COR-L47 (cell line): ENCODE measurements around the gene ST13.
A peak's percentile ranks its signal among the peaks of the same experiment; 100 is the strongest.
"Not testable (repeated sequence)": the region's sequence is repeated elsewhere in the genome, so short reads cannot be mapped to it uniquely, and the experiment has no call there.

Source experiments
- DNase-seq: peaks from one replicate; lab custom pipeline; 2025; lab: John Stamatoyannopoulos, UW

ST13 gene

DNA sequence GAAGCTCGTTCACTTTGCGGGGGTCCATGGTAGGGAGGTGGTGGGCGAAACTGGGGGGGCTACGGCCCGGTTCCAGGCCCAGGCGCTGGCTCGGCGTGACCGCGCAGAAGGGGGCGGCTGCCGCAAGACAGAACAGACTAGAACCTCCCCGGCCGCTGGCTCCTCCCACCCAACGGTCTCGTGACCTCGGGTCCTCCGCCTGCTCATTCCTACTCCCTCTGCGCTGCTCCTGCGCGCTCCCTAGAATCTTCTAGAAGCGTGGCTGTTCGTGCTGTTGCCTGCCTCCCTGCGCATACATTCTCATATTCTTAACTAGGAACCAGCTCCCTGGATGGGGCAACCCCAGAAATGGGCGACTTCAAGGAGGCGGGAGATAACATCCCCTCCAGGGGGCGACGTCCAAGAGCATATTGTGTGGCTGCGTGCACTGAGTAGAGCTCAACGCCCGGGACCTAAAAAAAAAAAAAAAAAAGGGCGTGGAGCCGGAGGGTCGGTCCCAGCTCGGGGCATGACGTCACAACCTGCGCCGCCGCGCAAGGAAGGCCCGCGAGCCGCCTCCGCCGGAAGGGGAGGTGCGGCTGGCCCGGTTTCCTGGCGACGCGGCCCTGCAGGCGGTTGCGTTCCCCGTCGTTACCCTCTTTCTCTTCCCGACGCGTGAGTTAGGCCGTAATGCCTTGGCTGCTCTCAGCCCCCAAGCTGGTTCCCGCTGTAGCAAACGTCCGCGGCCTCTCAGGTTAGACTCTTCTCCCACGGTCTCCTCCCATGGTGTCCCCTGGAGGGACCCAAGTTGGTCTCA is at the start of gene ST13, which contains the start of gene XPNPEP3:
Gene ST13 (minus strand): TSS at position 127 of the 796 bp plus-strand sequence. CDS start 99 bp downstream, at position 28.
Gene XPNPEP3 (plus strand): TSS at position 636 of the 796 bp plus-strand sequence. CDS start 34 bp downstream, at position 670.
- peak; percentile 94 for DNase-seq

DNA sequence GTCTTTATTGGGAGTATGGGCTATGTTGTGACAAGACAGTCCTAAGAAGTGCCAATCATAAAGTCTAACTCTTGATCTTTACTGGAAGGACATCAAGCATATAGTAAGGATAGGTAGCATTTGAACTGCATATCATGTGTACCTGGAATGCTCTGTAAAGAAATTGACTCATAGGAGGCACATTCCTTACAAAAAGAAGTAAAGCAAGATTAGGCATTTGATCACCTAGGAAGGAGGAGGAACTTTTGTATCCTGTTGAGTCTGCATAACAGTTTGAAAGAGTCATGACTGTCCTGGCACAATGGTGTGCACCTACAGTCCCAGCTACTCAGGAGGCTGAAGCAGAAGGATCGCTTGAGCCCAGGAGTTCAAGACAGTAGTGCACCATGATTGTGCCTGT is 47.7 kb upstream of the ST13 start:
- DNase-seq = no peak

DNA sequence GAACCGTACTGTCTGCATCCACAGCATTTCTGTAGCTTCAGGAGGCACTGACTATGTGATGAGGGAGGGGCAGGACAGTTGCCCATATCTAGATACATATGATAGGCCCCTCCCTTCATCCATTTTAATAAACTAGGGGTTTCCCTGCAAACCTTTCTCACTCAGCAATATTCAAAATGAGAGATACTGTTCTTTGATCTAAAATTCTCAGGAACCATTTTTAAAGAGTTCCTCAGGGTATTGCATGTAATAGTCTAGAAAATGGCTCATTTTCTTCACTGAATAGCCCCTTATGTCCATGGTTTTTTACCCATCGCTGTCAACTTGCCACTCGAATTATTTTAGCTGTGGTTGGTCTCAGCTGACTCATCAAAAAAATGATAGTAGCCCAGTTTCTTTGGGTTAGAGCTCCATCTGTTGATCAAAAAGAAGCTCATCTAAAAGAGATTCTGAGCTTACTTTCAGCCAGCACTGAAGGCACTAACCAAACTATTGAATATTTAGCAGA is 42.5 kb upstream of the ST13 start:
- DNase-seq = peak; percentile 29

DNA sequence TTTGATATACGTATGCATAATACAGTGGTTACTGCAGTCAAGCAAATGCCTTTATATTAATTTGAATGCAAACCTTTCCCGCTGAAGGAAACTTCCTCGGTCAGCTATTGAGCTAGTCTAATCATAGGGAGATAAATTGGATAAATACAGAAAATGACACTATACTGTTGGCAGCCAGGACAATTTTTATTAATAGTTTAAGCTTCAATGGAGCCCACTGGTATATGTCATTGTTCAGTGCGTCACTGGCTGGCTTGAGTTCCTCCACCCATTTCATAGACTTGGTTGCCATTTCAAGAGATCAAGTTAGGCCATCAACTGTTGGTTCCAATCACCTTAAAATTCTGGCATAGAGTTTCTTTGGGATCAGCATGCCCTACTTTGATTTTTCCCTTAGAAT is 38.0 kb upstream of the ST13 start:
- no peak for DNase-seq

DNA sequence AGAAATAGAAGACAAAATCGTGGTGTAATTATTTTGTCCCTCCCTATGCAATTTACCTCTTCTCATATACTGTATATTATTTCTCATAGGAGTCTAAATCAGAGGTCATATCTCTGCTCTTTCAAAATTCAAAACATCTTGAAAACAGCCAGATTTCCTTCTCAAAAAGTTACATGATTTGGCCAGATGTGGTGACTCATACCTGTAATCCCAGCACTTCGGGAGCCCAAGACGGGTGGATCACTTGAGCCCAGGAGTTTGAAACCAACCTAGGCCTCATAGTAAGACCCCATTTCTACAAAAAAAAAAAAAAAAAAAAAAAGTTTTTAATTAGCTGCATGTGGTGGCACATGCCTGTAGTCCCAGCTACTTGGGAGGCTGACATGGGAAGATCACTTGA is 34.4 kb upstream of the ST13 start:
- no peak for DNase-seq

DNA sequence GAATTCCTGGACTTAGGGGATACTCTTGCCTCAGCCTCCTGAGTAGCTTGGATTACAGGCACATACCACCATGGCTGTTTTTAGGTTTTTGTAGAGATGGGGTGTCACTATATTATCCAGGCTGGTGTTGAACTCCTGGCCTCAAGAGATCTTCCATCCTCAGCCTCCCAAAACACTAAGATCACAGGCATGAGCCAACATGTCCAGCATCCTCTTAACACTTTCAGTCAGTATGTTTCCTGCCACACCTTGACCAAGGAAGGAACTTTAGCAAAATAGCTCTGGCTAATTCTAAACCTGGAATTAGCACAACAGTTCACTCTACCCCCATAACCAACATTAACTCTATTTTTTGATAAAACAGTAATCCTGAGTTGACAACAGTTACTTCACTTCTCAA is 32.7 kb upstream of the ST13 start:
- no peak for DNase-seq

DNA sequence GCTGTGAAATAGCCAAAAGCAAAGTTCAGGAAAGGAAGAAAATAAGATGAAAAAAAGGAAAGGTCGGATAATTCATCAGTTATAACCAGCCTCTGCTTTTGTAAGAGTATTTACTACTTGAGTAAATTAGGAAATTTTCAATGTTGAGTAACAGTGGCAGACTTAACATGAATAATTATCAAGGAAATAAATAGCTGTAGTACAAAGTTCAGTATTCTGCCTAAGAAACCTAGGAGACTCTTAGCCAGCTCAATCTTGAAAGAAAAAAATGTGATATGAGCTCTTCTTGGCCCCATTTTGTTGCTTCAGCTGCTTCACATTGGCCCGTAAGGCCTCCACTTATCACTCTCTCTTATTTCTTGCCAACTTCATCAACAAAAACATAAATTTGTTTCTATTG is 22.5 kb upstream of the ST13 start:
- no peak for DNase-seq

DNA sequence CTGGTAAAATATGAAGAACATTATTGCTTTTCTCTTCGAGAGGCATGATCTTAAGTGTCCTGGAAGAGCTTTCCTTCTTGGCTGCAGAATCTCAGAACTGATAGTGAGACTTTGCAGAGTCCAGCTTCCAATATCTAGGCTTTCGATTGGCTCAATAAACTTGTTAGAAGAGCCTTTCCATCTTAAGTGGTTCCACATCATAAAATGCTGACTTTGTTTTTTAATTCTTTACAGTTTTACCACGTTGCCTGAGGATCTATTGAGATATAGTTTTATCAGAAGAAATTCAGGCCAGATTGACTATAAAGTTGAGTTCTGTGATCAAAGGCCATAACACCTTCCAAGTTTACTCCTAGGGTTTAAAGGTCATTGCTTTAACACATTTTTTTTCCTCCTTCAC is 21.0 kb upstream of the ST13 start:
- DNase-seq = no peak

DNA sequence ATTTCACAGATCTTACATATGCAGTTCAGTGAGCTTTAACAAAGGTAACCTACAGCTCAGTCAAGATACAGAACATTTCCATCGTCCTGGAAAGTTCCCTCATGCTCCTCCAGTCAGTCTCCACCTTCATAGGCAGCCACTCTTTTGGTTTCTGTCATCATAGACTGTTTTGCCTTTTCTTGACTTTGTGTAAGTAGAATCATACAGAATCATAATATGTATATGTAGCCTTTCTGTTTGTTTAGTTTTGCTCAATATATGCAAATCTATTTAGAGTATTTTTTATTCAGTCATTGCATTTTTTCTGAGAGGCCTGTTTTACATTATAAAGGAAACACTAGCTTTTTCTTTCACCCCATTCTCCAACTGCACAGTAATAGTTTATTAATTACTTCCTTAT is 20.5 kb upstream of the ST13 start:
- DNase-seq = no peak

DNA sequence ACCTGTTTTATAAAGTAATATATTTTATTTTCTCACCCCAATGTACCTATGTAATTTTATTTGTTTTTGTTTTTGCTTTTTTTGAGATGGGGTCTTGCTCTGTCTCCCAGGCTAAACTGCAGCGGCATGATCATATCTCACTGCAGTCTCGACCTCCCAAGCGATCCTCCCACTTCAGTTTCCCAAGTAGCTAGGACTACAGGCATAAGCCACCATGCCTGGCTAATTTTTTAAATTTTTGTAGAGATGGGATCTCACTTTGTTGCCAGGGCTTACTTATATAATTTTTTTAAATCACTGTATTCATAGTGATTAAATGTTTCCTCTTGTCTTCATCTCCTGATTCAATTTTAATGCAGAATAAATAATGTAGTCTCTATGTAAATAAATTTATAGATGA is 18.7 kb upstream of the ST13 start:
- no peak for DNase-seq

DNA sequence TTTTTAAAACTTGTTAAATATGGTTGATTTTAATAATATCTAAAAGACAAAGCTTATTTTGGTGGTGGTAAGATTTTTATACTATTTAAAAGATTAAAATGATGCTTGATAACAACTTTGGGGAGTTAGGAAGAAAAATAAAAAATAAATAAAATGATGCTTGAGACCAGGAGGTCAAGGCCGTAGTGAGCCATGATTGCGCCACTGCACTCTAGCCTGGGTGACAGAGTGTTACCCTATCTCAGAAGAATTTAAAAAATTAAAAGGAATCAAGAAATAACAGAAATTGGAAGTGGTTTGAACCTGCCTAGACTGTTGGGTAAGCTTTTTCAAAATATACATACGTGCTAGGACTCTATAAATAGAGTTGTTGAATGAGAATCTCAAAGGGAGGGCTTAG is 17.6 kb upstream of the ST13 start:
- DNase-seq = no peak

DNA sequence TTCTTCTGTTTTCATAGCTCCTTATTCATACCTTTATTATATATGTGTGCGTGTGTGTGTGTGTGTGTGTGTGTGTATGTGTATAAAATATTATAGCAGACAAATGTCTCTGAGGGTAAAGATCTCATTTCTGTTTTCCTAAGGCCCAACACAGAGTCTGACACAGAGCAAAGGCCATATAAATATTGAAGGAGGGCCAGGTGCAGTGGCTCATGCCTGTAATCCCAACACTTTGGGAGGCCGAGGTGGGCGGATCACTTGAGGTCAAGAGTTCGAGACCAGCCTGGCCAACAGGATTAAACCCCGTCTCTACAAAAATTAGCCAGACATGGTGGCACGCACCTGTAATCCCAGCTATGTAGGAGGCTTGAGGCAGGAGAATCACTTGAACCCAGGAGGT is 11.9 kb upstream of the ST13 start:
- not testable (repeated sequence) for DNase-seq

DNA sequence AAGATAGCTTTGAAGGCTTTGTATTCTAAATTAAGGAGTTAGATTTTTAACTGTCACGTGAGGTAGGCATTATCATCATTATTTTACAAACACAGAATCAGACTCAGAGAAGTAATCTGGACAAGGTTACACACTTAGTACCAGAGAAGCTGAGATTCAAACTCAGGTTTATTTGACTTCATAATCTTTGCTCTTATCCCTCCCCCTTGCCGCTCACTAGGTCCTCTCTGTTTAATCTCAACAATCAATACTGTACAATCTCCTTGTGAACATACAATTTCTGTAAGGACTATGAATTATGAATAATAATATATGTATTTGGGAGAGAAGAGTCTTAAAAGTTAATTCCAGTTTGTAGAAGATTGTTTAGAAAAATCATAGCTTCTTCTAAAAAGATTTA is 10.7 kb upstream of the ST13 start:
- DNase-seq = no peak

DNA sequence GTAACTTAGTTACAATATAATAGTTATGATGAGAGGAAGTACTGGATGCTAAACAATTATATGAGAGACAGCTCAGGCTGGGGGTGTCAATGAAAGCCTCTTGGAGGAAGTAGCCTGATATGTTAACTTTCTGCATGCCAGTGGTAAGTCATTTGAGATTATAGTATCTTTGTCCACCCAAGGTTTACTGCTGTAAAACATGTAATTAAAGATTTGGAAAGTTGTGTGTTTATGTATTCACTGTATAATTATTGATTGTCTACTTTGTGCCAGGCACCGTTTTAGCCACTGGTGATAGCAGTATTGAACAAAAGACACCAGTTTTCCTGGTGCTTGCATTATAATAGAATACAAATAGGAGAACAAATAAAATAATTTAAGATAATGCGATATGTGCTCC is 6.1 kb upstream of the ST13 start:
- DNase-seq = no peak

DNA sequence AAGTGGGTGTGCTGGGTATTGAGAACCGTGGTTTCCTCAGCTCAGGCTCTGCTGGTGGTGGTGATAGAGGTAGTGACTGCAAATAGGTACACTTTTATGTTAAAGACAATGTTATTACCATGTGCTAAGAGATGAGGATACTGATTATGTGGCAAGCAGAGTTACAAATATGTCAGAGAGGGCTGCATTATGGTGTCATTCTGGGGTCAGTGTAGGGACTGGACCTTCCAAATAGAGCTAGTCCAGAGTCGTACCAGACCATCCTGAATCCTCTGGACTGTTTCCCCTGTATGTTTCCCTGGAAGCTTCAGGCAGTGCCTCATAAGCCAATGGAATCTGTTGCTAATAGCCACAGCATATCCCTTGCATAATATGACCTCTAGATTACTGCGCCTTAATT is 5.6 kb upstream of the ST13 start, which contains the start of gene DNAJB7:
Gene DNAJB7 (minus strand): TSS at position 101 of the 400 bp plus-strand sequence. CDS start 119 bp downstream, outside the sequence.
- DNase-seq = no peak

DNA sequence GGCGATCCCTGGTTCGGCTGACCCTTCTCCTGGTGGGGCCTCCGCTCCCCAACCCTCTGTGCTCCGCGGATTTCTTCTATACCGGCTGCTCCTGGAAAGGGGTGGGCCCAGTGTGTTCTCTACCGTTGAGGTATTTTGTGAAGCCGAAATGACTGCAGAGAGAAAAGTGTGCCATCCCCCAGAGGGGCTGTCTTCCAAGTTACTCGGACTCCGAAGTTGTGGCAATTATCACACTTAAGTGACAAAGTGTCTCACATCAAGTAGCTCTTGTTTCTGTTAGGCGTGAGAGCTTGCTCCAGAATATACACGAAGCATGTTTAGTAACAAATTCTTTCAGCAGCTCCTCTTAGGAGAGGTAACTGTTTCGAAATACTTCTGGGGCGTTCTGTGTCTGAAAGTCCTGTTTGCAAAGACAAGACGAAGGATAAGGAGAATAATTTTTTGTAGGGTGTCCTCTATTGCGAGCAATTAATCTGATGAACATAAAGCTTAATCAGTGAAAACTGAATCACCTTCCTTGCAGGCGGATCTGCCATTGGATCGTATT is 943 bp upstream of the ST13 start:
- DNase-seq = no peak

DNA sequence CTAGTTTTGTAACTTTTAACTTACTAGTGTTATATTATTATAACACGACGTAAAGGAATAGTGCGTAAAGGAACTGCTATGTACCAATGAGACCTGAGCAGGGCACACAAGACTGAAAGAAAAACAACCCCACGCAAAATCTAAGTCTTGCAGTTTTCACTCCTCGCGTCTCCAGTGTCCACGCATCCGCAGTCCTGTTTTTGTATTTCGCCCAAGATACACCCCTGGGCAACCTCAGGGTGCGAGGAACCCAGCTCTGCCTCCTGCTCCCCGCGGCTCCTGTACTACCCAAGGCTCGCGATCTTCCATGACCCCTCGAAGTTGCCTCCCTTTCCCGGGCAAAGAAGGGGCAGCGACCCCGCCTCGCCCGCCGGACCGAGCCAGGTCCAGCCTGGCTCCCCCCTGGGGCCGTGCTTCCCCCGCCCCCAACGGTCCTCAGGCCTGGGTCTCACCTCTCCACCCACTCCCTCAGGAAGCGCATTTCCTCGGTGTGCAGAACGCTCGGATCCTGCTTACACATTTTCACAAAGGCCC is 393 bp downstream of the ST13 start:
- DNase-seq = no peak

DNA sequence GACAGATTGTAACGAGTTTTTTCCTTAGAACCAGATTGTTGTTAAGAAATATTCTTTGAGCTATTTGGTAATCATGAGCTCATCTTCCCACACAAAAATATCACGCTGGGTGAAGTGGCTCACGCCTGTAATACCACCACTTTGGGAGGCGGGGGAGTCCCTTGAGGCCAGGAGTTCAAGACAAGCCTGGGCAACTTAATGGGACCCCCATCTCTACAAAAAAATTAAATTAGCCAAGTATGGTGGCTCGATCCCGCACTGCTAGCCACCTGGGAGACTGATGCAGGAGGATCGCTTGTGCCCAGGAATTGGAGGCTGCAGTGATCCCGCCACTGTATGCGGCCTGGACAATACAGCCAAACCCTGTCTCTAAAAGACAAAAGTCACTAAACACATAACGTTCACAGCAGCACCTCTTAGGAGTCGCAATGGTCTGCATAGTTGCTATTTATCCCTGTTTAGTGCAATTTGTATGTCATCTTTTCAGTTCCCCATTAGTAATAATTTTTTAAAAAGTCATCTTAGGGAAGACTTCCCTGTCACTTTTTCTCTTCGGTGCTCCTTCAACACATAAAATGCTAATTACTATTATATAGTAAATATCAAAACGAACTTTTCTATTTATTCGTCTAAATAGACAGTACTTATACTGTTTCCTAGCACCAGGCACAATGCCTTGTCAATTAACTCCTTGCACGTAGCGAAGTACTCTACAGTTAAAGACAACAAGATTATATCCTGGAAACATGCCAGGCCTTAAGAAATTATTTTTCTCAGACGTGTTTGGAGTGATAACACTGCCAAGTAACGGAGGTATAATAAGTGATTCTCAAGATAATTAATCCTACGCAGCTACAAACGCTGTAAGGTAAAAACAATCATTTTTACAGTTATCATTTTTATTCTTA is 1.1 kb downstream of the ST13 start:
- peak; percentile 33 for DNase-seq

DNA sequence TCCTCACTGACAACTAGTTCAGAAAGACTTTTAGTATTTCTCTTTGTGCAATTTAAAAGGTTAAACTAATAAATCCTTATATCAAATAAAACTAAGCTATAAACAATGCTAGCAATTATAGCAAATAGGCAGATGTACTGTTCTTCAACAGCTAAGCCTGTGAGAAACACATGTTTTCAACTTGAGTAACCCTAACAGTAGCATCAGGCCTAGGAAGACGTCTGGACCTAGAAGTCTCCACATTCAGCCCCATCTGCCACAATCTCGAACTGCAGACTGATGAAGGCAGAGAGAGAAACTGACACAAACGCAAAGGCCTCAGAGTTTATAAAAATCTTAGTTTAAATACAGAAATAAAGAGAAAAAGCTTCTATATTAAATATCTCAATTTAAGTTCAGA is 2.5 kb downstream of the ST13 start:
- no peak for DNase-seq

DNA sequence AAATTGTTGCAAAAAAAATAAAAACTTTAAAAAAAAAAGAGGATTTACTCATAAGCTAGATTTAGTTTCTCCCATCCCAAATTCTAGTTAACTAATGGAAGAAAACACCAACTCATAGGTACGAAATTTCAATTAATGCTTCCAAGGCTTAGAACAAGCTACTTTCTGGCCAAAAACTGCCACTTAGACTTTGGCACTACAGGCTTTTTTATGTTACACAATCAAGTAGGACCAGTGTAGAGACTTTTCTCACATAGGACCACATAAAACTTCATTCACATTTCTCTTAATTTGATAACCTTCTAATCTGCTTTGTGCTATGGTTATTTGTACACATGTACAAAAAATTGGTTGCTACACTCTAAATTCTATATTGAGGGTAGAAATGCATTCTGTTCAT is 3.1 kb downstream of the ST13 start:
- no peak for DNase-seq

DNA sequence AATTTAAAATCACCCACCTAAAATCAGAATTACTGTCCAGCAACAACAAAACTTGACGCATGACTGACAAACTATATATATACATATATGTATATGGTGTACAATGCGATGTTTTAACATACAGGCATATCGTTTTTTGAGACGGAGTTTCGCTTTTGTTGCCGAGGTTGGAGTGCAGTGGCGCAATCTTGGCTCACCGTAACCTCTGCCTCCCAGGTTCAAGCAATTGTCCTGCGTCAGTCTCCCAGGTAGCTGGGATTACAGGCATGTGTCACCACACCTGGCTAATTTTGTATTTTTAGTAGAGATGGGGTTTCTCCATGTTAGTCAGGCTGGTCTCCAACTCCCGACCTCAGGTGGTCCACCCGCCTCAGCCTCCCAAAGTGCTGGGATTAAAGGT is 10.6 kb downstream of the ST13 start:
- DNase-seq = not testable (repeated sequence)

DNA sequence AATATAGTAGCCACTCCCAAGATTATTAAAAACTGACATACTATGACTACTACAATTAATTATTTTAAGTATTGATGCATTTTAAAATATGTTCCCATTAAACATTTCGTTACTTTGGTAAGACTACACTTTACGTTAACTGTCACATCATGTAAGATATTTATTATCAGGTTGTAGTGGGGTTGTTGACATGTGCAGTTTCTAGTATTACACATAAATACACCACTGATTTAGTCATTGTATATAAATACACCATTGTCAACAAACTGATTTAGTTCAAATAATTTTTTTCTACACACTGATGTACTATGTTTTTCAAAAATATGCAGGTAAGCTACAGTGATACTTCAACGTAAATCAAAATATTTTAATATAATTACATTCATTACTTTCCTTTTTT is 11.5 kb downstream of the ST13 start:
- DNase-seq = no peak
